ENCODE results near the gene SPATA16. TPM values are rescaled to one million over a fixed set of nuclear protein-coding genes. Genes with fewer than 3 reads are reported as not detected.

SPATA16 gene
- total and polyA plus RNA-seq, 2 experiments from 2014 or later = not detected

- Histone ChIP-seq H3K4me1 (ENCODE audit: insufficient read depth) (peaks cover 38% of the 10 kb centered on the region), H3F3A (replicated peaks; ENCODE audit: low read depth) (no peaks in the 10 kb centered on the region), H3K79me2 (replicated peaks; ENCODE audit: insufficient read depth) (no peaks in the 10 kb centered on the region), H3K27me3 (ENCODE audit: insufficient read depth) (peaks cover 29% of the 10 kb centered on the region), H3K27ac (ENCODE audit: low read depth) (no peak overlapping the region), H3K4me2 (no peak overlapping the region), H2AFZ (no peak overlapping the region), H3K9me2 (ENCODE audit: insufficient read depth) (peaks cover 4% of the 10 kb centered on the region; the same call in 1 of the 2 replicates), H3K4me3 (no peak overlapping the region), H3K36me3 (ENCODE audit: insufficient read depth) (no peaks in the 10 kb centered on the region), H4K20me1 (replicated peaks; ENCODE audit: insufficient read depth) (no peaks in the 10 kb centered on the region)
- Mint-ChIP-seq H3K4me3 (no peak overlapping the region), H3K9me3 (no peaks in the 10 kb centered on the region; the same call in 1 of the 3 replicates), H3K4me1 (peaks cover 16% of the 10 kb centered on the region; the same call in 2 of the 3 replicates), H3K36me3 (ENCODE audit: low read depth) (0 out of 3 replicates have a peak, but pooled peaks cover under 1% of the 10 kb centered on the region), H3K27me3 (ENCODE audit: insufficient read depth, low read depth, poor library complexity) (peaks cover 19% of the 10 kb centered on the region), H3K27ac (no peak overlapping the region)
- DNase-seq (ENCODE audit: low spot score) (no peak), ATAC-seq (no peak)
- TF ChIP-seq EZH2 (IDR thresholded peaks at IDR 0.05; ENCODE audit: low read depth, unreplicated experiment) (no peak), CTCF (conservative IDR thresholded peaks at IDR 0.05; ENCODE audit: low read depth in 2 of 2) (no peak), POLR2AphosphoS5 (IDR thresholded peaks at IDR 0.05; ENCODE audit: low read depth) (no peak), EZH2phosphoT487 (IDR thresholded peaks at IDR 0.05; ENCODE audit: unreplicated experiment) (no peak), ZNF462 (CRISPR knock-in tag; IDR thresholded peaks at IDR 0.05) (no peak), ZNF114 (CRISPR knock-in tag; IDR thresholded peaks at IDR 0.05) (no peak), ETS1 (IDR thresholded peaks at IDR 0.05) (no peak), STAT1 (IDR thresholded peaks at IDR 0.05; ENCODE audit: unreplicated experiment) (no peak), NANOG (IDR thresholded peaks at IDR 0.05; ENCODE audit: borderline replicate concordance) (no peak), CREB1 (CRISPR knock-in tag; IDR thresholded peaks at IDR 0.05; ENCODE audit: low read depth) (no peak), REST (IDR thresholded peaks at IDR 0.05; ENCODE audit: unreplicated experiment) (no peak), JUNB (IDR thresholded peaks at IDR 0.05; ENCODE audit: unreplicated experiment) (no peak), ZNF331 (CRISPR knock-in tag; IDR thresholded peaks at IDR 0.05; ENCODE audit: low read depth) (no peak)
Measured at GRCh38 chr3:172856795-172857742, 284.0 kb downstream of the SPATA16 start.
